ENCODE results near the gene PPP1R27.

The PPP1R27 gene

DNA sequence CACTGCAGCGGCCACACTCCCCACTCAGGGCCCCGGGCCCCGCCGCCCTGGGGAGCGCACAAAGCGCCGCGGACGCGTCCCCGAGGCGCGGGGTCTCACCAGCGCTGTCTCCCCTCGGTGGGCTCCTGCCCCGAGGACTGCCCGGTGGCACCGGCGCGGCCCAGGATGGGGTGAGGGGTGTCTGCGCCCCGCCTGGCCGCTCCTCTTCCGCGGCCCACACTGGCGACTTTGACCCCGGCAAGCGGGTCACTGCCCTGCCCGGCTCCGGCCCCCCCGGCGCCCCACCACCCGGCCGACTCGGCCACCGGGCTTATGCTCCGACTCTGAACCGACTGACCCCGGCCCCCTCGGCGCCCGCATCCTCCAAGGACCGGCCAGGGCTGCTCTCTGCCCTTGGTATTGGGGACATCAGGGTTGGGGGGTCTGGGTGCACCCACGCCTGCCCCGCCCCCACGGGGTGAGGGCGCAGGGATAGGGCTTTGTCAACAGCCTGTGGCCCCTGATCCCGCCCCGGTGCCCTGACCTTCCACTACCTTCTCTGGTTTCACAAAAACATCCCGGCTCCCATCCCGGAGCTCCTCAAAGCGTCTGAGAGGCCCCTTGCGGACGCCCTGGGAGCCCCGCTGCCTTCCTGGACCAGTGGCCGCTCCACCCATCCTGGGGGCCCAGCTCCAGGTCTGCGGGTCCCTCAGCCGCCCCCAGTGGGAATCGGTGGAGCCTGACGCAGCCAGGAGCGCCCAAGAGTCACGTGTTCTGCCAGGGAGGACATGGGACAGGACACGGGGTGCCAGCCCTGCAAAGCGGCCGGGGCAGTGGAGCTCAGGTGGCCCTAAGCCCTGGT is 30.1 kb downstream of the PPP1R27 start:
- DNase-seq (ENCODE audit: low spot score): no peak

DNA sequence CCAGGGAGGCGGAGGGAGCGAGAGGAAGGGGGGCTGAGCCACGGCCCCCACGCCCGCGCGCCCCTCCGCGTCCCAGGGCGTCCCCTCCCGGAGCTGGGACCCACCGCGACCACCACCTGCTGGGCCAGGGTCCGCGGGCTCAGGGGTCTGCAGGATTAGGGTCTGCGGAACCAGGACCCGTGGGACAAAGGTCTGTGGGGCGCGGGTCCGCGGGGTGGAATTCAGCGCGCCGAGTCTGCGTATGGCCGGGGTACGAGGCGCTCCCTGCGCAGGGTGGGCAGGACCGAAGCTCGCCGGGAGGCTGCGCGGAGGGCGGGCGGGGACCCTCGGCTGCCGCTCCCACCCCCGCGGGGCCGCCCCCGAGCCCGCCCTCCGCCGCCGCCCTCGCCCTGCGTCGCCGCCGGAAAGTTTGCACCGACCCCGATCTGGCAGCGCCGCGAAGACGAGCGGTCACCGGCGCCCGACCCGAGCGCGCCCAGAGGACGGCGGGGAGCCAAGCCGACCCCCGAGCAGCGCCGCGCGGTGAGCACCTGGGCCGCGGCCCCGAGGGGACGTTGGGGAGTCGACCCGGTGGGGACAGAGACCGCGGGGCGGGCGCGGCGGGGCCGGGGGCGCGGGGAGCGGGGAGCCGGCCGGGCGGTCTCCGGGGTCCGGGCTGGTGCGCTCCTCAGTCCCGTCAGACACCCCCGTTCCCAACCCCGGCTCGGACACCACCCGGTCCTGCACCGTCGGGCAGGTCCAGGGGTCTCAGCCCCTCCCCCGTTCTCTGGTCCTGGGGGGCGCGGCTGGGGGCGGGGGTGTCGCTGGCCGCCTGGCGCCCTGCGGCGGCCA is 30.9 kb downstream of the PPP1R27 start, which contains the start of gene GCGR:
Gene GCGR, plus strand, starts transcription at position 423 of the 831 bp plus-strand sequence. CDS start 4,869 bp downstream, outside the sequence.
- no peak for DNase-seq (ENCODE audit: low spot score)

DNA sequence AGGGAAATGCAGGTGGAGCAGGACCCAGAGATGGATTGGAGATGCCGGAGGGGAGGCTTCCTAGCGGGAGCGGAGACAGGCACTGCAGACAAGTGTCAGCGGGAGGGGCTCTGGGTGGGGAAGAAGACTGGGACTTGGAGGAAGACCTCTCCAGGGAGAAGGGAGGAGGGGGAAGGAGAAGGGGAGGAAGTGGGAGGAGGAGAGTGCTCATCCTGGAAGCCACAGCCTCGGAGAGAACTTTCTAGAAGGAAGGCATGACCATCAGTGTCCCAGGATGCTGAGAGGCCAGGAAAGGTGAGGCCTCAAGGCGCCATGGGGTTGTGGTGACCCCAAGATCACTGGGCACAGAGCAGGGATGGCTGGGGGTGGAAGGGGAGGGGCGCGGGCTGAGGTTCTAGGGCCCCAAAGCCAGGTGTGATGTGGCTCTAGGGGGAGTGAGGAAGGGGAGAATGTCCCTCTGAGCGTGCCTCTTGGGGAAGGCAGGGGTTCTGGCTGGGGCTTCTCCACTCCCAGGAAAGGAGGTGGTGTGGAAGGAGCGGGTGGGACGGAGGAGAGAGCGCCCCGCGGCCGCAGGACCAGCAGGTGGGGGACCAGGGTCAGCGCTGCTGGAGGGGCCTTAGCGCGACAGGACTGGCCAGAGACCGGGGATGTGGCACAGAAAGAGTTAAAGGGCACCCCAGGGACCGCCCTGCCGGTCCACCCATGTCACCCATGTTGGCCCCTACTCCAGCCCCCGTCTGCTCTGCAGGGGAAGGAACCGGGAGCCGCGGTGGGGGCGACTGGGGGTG is 31.8 kb downstream of the PPP1R27 start:
- no peak for DNase-seq (ENCODE audit: low spot score)

DNA sequence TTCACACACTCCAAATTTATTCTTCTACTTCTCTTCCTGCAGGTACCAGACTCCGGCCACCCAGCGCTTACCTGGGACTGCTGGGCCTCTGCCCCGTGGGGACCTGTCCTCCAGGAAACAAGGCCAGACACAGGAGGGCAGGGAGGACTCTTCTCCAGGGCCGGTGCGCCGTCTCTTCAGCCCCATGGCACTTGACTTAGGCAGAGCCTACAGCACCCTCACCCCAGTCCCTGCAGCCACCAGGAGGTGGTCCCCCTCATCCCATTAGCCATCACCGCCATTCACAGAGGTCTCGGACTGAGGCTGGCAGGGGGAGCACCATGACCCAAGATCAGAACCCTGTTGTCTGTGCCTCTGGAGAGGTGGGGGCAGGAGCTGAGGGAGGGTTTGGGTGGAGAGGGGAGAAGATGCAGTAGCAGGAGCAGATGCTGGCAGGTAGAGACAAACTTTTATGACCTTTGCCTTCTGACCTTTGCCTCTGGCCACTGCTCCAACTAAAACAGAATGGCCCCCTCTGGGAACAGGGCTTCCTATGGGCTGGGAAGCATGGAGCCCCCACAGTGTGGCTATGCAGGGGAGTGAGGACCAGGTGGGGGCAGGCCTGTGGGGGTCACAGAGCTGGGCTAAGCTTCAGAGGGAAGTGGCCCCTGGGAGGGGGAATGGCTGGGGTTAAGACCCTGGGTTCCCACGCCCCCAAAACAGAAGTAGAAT is 32.6 kb downstream of the PPP1R27 start:
- no peak for DNase-seq (ENCODE audit: low spot score)

DNA sequence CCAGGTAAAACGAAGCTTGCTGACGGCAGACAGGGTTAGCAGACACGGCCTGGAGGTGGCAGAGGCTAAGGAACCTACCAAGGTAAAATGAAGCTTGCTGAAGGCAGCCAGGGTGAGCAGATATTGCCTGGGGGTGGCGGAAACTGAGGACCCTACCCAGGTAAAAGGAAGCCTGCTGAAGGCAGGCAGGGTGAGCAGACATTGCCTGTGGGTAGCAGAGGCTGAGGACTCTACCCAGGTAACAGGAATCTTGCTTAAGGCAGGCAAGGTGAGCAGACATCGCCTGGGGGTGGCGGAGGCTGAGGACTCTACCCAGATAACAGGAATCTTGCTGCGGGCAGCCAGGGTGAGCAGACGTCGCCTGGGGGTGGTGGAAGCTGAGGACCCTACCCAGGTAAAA is 33.5 kb downstream of the PPP1R27 start:
- no peak for DNase-seq (ENCODE audit: low spot score)

DNA sequence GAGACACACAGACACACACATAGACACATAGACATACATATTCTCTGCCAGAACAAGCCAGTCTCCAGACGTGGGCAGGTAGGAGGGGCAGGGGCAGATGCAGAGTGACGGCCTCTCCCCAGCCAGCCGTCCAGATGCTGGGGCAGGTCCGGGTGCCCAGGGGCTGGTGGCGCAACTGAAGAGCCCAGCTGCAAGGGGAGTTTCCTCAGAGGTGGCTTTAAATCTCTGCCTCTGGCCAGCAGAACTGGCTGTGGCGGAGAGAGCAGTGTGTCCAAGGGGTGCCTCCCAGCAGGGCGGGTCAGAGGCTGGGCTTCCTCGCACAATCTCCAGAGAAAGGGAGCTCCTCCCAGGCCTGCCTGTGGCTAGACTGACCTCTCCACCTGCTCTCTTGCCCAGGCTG is 40.3 kb downstream of the PPP1R27 start:
- no peak for DNase-seq (ENCODE audit: low spot score)

DNA sequence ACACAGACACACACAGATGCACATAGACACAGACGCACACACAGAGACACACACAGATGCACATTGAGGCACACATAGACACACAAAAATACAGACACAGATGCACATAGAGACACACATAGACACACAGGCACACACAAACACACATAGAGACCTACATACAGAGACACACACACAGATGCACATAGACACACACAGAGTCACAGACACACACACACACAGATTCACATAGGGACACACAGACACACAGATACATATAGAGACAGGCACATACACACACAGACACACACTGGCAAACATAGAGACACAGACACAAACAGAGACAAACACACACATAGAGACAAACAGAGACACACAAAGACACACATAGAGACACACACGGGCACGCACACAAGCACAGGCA is 40.8 kb downstream of the PPP1R27 start:
- DNase-seq (ENCODE audit: low spot score): no peak

DNA sequence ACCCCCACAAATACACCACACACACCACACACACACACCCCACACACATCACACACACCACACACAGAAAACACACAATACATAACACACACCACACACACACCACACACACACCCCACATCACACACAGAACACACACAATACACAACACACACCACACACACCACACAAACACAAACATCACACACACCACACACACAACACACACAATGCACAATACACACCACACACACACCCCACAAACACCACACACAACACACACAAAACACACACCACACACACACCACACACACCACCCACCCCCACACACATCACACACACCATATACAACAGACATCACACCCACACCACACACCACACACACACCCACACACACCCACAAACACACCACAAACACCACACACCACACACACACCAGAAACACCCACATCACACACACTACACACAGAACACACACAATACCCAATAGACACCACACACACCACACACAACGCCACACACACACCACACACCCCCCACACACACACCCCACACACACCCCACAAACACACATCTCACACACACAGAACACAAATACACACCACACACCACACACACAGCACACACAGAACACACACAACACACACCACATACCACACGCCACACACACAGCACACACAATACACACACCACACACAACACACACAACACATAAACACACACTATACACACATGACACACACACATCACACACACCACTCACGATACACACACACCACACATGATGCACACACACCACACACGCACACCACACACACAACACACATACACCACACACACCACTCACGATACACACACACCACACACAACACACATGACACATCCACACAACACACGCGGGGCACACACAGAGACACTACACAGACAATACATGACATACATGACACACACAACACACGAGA is 41.9 kb downstream of the PPP1R27 start:
- no peak for DNase-seq (ENCODE audit: low spot score)
